ENCODE measurements around the gene CBLB.

CBLB gene

DNA sequence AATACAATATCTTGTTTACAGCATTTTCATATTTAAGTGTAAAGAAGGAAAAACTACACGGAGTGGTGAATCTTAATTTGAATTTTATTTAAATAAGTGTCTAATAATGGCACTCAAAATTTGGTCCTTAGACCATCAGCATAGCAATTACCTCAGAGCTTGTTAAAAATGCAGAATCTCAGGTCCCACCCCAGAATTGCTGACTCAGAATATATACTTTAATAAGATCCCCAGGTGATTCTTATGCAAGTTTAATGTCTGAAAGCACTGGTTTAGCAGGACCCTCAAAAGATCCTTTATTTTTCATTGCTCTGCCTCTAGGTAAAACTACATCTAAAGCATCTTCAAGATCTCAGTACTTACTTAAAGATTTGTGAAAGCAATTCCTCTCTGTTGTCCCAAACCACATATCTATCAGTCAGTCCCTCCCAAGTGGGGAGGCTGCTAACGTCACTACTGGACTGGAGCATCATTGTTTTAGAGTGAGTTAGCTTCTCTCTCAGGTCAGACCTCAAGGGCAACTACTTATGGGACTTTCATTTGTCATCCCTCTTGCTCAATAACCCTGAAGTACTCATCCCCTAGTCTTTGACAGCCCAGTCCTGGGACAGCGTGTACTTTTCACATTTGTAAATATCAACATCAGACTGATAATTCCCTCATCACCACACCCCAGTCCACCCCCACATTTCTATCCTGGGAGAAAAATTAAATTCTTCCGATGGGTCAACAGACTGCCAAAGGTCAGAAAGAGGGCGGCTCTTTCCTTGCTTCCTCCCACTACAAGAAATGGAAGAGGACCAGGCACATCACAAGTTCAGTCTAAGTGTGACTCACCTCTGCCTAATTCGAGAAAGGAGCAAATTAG, 76.7 kb downstream of the CBLB start:
- no peak for DNase-seq (ENCODE audit: extremely low read depth in 1 of 2, low read depth in 1 of 2)

DNA sequence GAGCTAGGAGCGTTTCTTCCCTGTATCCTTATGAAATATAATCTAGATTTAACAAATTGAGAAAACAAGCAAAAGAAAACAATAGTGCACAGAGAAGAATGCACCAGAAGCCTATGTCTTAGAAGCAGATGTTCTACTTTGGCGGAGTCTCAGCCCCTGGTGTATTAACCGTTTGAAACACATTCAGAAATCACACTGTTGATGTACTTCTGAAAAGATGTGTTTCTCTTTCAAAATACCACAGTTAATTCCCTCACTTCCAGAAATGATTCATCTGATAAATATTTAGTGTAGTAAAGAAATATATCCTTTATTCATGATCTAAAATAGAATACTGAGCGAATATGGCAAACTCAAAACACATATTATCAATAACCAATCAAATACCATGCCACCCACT, 77.7 kb downstream of the CBLB start:
- no peak for DNase-seq (ENCODE audit: extremely low read depth in 1 of 2, low read depth in 1 of 2)

DNA sequence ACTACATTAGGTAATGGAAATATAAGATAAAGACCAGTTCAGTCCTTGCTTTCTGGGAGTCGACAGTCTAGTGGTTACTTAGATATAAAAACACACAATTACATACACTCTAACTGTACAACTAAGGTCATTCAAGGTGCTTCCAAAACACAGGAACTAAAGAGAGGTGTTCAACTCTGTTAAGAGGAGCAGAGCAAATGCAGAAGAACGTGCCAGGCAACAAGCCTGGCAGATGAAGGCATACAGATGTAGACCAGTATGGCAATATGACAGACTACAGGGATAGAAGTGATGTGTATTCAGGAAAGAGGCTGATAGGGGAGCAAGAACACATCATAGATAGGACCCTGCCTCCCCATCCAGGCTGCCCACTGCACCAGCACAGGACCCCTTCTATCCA, 78.3 kb downstream of the CBLB start:
- DNase-seq (ENCODE audit: extremely low read depth in 1 of 2, low read depth in 1 of 2) = no peak

DNA sequence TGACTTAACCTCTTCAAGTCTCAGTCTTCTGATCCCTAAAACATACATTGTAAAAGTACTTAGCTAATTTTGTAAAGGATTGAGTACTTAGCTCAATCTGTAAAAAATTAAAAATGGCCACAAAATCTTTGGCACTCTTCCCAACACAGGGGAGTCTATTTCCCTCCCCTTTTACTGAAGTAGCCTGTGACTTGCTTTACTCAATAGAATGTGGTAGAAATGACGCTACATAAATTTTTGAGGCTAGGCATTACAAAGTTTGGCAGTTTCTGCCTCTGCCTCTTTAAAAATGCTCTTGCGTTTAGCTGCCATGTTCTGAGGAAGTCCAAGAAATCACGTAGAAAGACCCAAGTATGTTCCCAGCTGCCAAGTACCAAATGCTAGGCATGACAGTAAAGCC, 80.2 kb downstream of the CBLB start:
- DNase-seq (ENCODE audit: extremely low read depth in 1 of 2, low read depth in 1 of 2) = no peak

DNA sequence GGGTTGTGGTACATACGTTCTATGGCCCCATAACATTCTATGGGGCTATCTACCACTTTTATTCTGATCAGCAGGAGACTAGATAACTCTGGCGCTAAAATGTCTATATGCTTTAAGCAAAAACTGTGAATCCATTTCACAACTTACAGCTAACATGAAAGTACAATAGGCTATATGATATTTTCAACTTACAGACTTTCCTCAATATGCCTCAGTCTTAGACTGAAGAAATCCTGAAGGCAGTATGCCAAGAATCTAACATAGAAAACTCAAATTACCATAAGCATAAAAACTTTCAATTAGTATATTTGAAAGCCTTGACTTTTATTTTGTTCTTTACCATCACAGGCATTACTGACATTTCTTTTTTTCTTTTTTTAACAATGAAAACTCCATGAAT, 81.4 kb downstream of the CBLB start:
- DNase-seq (ENCODE audit: extremely low read depth in 1 of 2, low read depth in 1 of 2) = no peak

DNA sequence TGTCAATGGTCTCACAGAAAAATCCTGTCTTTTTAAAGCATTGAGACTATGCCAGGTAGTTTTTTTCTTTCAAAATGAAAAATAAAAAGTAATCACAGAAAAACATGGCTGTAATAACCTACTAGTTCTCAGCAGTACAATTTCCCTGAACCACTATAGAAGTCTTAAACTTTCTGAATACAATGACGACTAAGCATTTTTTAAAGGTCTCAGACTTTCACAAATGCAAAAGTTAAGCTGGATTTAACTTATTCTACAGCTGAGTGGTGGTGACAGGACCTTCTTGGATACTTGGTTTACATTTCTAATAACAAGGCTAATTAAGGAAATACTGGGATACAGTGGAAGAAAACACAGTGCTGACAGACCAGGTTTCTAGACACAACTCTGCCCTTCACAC, 81.8 kb downstream of the CBLB start:
- no peak for DNase-seq (ENCODE audit: extremely low read depth in 1 of 2, low read depth in 1 of 2)

DNA sequence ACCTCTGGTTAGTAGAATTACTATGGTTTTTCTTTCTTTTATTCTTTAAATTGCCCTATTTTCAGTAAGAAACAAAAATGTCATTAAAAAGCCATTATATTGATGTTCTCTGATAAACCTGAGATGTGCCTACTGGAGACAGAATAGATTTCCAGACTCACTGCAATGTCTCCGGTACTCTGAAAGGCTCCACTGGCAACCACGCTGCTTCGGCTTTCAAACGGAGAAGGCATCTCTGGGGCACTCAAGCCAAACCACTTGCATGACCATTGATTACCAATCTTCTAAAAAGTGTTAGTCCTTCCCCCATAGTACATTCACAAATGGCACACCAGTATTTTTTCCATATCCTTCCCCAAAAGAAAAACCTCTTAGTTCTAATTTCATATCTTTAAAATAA, 82.6 kb downstream of the CBLB start:
- no peak for DNase-seq (ENCODE audit: extremely low read depth in 1 of 2, low read depth in 1 of 2)

DNA sequence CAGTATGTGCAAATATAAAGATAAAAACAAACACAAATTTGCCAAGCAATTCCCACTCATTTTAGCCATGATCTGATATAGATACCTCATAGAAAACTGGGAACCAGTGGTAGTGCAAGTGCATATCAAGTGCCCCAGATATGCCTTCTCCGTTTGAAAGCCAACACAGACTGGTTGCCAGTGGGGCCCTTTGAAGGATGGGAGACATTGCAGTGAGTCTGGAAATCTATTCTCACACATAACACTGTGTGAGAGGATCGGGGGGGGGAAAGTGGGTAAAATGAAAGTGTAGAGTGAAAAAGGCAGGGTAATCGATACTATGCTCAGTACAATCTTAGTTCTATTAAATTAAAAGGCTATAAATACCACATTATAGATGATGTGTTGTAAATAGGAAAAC, 83.0 kb downstream of the CBLB start:
- DNase-seq (ENCODE audit: extremely low read depth in 1 of 2, low read depth in 1 of 2) = no peak

DNA sequence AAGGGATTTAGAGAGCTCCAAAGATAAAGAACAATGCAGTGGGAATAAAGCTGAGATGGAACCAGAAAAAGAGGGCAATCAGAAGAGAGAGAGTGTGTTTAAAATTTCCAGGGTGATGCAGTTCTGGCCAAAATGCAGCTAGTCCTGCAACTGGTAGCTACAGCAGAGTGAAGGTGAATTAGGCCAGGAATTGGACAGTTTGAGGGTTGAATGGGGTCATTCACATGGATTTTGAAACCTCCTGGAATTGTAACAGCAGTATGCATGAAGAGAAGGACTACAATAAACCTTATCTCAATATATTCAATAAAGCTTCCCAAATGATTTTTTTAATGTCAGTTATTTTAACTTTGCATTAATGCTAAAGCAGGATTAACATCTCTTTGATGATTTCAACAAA, 85.2 kb downstream of the CBLB start:
- no peak for DNase-seq (ENCODE audit: extremely low read depth in 1 of 2, low read depth in 1 of 2)

DNA sequence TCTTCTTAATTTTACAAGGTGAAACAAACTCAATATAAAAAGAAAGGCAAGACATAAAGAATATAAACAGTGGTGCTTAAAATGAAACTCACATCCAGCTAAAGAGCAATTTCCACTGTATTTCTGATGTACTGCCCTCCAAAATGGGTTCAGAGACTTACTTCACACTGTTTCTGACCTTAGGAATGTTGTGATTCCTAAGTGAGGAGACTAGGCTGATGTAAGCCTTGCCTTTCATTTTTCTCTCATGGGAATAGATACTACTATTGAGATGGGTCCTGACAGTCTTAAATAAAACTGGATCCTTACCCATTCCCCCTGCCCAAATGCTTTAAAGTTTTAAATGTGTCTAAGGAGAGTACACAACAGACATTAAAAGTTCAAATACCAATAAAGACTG, 86.9 kb downstream of the CBLB start:
- no peak for DNase-seq (ENCODE audit: extremely low read depth in 1 of 2, low read depth in 1 of 2)

DNA sequence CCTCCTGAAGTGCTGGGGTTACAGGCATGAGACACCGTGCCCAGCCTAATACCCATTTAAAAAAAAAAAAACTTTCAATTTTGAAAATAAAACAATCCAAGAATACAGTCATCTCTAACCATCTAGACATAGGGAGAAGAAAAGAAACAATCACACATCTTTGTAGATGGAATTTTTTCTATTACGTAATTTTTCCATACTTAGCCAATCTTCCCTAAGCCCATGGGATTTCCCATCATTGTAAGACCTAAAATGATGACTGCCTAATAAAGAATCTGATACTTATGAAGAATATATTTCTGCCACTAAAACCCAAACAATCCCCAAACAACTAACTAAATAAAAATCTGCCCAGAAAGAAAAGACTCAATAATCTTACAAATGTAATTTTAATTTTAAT, 88.7 kb downstream of the CBLB start:
- no peak for DNase-seq (ENCODE audit: extremely low read depth in 1 of 2, low read depth in 1 of 2)

DNA sequence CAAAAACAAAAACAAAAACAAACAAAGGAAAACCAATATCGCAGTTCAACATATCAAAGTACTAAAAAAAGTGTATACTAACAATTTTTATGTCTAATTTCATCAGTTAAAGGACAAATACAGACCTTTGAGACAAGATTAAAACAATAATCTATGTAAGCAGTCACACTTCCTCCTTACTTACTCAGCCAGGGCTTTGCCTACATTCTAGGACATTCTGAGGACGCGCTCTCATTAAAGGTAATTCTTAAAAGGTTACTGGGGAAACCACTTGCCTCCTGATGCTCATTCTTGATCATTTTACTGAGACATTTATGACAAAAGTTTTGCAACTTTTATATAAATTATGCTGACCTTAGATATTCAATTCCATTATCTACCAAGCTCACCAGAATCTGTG, 93.4 kb downstream of the CBLB start:
- no peak for DNase-seq (ENCODE audit: extremely low read depth in 1 of 2, low read depth in 1 of 2)

DNA sequence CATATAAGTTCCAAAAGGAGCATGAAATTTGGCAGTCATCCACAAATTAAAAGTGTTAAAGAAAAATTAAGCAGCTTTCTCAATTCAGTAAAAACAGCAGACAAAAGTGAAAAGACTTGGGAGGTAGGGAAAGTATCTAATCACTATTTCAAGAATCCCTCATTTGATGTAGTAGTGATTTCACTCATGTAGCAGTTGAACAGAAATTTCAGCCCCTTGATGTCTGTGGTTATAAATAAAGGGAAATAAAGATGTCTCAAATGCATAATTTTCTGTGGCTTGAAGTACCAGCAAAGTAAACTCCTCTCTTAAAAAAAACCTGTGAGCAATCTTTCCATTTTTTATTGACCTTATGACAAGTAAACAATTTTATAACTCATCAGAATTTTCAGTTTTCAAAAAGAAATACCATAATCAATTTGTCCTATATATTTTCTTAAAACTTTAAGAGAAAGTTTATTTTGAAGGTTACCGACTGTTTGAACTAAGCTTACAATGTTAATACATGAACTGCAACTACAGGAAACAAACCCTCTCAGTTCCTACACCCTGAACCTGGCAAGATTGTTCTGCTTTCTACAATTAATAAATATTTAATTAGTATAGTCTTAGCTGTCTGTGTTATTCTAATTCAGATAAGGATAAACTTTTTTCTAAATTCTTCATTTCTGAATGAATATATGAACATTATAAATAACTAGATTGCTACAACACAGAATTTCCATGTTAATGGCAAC, 94.2 kb downstream of the CBLB start:
- no peak for DNase-seq (ENCODE audit: extremely low read depth in 1 of 2, low read depth in 1 of 2)

DNA sequence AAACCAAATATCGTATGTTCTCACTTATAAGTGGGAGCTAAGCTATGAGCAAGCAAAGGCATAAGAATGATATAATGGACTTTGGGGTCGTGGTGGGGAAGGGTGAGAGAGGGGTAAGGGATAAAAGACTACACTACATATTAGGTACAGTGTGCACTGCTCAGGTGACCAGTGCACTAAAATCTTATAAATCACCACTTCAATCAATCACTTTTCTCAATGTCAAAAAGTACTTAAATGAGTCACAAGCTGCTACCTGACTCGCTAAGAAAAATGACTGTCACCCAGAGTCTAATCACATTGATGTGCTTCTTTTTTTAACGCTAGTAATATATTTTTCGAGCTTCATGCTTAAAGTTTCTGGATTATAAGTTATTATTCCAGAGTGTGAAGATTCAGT, 95.5 kb downstream of the CBLB start:
- no peak for DNase-seq (ENCODE audit: extremely low read depth in 1 of 2, low read depth in 1 of 2)

DNA sequence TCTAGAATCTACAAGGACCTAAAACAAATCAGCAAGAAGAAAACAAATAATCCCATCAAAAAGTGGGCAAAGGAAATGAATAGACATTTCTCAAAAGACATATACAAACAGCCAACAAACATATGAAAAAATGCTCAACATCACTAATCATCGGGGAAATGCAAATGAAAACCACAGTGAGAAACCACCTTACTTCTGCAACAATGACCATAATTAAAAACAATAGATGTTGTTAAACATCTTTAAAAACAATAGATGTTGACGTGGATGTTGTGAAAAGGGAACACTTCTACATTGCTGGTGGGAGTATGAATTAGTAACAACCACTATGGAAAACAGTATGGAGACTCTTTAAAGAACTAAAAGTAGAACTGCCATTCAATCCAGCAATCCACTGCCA, 96.2 kb downstream of the CBLB start:
- no peak for DNase-seq (ENCODE audit: extremely low read depth in 1 of 2, low read depth in 1 of 2)

DNA sequence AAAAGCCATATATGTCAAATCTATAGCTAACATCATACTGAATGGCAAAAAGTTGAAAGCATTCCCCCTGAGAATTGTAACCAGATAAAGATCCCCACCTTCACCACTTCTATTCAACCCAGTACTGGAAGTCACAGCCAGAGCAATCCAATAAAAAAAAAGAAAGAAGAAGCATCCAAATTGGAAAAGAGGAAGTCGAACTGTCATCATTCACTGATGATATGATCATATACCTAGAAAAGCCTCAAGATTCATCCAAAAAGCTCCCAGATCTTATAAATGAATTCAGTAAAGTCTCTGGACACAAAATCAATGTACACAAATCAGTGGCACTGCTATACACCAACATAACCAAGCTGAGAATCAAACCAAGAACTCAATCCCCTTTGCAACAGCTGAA, 97.4 kb downstream of the CBLB start:
- DNase-seq (ENCODE audit: extremely low read depth in 1 of 2, low read depth in 1 of 2) = no peak

DNA sequence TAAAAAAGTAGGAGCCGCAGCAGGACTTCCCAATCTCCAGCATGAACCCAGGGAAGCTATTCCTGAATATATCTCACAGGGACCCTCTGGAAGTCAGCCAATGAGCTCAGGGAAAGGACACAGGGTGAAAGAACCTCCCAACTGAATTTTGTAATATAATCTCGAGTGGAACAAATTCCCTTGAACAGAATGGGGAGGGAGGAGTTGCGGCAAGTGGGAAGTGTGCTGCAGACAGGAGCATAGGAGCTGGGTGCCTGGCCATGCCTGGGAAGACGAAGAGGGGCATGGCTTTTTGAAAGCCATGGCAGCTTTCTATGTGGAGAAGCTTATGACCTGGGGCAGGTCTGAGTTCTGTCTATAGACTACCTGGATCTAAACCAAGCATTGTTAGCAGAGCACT, 98.4 kb downstream of the CBLB start:
- no peak for DNase-seq (ENCODE audit: extremely low read depth in 1 of 2, low read depth in 1 of 2)

DNA sequence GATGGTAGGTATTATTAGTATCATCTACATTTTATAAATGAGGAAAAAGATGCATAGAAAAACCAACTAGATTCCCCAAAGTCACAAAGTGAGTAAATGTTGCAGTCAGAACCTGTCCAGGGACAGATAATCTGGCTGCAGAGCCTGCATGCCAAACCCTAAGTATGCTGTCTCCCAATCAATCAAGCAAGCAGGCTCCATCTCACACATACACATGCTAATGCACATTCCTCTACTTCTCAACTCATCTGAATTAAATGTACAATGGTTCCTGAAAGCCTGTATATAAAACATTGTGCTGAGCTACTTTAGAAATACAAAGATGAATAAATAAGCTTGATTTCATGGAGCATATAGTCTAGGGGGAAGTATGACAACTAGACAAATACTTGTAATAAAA, 101.0 kb downstream of the CBLB start:
- no peak for DNase-seq (ENCODE audit: extremely low read depth in 1 of 2, low read depth in 1 of 2)

DNA sequence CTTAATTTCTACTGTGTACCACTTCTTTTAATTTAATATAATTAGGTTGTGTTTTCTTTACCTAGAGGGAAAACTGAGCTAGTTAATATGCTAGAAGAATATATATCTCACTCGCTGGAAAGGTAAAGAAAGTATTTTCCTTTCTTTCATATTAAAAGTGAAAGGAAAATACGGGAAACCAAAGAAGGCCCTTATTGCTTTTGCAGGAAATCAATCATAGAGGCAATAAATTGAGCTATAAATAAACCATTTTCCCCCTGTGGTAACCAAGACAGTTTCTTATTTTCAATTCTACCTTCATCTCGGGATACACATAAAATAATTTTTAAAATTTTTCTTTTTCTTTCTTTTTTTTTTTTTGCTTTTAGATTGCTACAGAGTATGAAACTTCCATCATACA, 101.6 kb downstream of the CBLB start:
- DNase-seq (ENCODE audit: extremely low read depth in 1 of 2, low read depth in 1 of 2) = no peak

DNA sequence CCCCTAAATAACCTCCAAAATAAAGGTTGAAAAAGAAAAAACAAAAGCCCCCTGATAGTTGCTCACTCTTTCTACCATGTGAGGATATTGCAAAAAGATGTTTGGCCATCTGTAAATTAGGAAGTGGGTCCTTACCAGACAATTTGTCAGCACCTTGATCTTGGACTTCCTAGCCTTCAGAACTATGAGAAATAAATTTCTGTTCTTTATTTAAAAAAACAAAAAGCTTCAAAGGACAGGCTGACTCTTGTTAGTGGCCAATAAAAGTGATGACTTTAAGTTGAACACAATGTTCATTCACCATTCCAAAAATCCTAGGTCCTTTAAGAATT, 103.5 kb downstream of the CBLB start:
- no peak for DNase-seq (ENCODE audit: extremely low read depth in 1 of 2, low read depth in 1 of 2)

DNA sequence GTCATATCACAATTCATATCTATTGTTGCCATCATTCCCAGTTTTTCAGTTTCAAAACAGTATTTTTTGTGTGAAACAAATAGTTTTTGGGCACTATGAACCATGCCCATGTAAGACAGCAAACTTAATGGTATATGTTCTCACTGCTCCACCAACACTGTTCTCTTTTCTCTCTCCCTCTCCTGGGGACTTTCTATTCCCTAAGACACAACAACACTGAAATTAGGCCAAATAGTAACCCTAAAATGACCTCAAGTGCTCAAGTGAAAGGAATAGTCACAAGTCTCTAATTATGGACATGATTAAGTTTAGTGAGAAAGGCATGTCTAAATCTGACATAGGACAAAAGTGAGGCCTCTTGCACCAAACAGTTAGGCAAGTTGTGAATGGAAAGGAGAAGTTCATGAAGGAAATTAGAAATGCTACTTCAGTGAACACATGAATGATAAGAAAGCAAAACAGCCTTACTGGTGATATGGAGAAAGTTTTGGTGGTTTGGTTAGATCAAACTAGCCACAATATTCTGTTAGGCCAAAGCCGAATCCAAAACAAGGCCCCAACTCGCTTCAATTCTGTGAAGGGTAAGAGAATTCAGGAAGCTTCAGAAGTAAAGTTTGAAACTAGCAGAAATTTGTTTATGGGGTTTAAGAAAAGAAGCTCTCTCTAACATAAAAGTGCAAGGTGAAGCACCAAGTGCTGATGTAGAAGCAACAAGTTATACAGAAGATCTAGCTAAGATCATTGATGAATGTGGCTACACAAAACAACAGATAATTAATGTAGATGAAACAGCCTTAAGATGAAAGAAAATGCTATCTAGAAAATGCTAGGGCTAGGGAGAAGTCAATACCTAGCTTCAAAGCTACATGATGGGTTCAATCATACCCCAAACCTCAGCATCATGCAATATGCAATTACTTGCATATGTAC, 104.2 kb downstream of the CBLB start:
- no peak for DNase-seq (ENCODE audit: extremely low read depth in 1 of 2, low read depth in 1 of 2)

DNA sequence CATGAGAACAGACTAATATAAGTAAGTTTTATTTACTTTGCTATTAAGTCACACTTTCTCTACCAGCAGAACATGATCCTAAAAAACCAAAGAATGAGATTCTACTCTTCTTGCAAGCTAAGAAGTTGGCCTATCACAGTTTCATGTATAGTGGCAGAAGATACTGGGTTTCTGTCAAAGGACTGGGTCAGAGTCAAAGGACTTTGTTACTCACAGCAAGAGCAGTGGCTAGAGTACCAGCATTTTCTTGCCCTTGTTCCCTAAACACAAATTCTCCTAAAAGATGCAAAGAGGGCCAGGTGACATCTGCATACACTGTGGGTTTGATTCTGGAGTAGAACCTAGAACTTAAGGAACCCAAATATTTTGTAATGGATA, 105.2 kb downstream of the CBLB start:
- no peak for DNase-seq (ENCODE audit: extremely low read depth in 1 of 2, low read depth in 1 of 2)

Measured in activated CD8-positive, alpha-beta memory T cell treated with anti-CD3 and anti-CD28 coated beads for 1 hour (primary cell).